Stimulated activated CD8-positive, alpha-beta memory T cell treated with anti-CD3 and anti-CD28 coated beads, Interleukin-12 subunit alpha, Interleukin-12 subunit beta, amount 100 ng/mL, for 1 hour (primary cell): ENCODE results near the gene PLA2G12A.

Source experiments
- DNase-seq: peaks from one replicate; pipeline ENCODE4 v3.0.0-alpha.2; 2020; ENCODE audit warnings: low read depth

PLA2G12A gene

DNA sequence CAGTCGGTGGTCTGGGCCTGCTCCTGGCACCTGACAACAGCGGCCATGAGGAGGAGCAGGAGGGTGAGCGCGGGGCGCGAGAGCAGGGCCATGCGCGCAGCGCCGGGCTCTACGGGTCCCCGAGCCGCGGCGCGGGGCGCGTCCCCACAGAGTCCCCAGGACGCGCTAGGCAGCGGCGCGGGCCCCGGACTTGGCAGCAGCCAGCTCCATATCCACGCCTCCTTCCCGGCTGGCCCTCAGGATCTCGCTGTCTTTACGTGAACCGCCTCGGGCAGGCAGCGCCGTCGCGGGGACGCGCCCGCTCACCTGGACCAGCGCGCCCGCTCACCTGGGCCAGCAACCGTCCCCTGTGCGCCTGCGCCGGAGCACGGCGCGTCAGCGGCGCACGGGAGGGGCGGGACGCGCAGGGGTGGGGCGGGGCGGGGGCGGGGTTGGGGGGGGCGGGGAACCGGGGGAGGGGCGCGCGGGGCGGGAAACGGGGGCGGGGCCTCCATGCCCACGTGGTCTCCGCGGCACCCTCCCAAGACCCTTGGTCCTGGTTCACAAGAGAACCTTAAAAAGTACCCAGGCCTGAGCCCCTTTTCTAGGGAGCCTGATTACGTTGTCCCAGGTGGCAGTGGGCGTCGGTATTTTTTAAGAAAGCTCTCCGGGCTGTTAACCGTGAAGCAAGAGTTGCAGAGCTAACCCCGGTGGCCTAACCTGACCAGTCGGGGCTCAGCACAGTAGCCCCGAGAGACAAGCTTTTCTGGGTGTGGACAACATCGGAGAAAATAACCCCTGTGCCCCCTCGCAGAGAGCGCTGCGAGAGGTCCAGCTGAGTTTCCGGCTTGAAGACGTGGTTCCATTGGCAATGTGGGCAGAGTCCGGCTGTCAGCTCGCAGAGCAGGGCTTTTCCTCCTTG lies at the start of gene PLA2G12A:
Gene PLA2G12A (minus strand): TSS at position 353 of the 901 bp plus-strand sequence. CDS start 261 bp downstream, at position 92.
- DNase-seq, result peak; percentile 57

DNA sequence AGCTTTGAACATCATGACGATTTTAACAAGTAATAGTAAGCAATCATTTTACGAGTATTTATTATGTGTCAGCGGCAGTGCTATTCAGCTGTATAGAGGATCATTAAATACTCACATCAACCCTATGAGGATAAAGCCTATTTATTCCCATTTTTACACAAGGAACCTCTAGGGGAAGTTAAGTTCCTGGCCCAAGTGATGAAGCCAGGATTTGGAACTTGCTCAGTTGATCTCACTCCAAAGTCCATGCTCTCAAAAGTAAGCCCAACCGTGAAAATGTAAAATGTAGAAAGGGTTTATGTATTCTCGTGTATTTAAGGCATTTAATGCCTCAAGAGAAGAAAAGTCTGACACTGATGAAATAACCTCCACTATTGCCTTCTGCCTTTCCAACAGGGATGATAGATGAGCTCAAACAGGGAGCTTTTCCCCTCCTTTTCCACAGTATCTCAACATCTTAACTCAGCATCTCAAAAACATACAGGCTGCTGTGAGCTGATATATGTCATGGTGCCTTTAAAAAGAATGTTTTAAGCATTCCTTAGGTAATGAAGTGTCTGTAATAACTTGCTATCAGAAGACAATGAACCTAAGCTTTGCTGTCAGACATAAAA lies 35.0 kb upstream of the PLA2G12A start:
- no peak for DNase-seq

DNA sequence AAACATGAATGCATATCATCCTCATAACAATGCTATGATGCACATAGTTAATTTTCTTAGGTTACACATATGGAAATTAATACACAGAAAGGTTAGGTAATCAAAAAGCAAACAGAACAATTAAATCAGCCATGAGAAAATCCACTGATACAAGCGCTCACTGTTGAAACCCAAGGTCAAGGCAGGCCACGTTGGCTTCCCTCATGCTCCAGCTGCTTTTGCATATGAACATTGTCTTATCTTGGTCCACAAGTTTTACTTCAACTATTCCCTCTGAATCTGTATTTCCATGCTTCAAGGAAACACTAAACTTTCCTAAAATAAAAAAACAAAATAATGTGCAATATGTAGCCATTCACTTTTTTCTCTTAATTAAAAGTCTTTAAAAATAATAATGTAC lies 34.5 kb upstream of the PLA2G12A start:
- DNase-seq, result no peak

DNA sequence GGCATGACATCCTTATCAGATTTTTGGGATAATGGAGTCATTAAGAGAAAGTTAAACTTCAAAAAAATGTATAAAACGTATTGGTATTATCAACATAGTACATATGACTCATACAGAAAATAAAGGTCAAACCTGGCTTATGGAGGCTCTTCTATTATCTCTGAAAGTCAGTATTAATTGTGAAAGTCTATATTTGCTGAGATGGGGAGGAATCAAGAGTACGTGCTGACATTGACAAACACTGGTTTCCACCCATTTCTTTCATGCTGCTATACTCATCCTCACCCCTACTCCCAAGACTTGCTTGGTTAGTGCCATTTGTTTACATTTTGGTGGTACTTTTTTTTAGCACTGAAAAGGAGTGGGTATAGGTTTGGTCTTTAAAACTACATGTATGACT lies 30.8 kb upstream of the PLA2G12A start:
- DNase-seq, result no peak

DNA sequence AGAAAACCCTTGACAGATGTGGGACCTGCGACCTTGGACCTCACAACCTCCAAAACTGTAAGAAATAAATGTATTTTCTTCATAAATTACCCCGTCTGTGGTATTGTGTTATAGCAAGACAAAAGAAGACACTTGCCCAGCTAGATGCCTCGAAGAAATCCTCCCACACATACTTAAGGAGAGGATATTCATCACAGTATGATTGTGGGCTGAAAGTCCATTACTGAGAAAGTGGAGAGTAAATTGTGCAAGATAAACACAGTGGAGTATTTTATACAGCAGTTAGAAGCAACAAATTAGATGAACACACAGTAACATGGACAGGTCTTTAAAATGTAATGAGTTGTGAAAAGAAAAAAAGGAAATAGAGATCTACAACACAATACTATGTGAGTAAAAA lies 25.8 kb upstream of the PLA2G12A start:
- DNase-seq, result no peak

DNA sequence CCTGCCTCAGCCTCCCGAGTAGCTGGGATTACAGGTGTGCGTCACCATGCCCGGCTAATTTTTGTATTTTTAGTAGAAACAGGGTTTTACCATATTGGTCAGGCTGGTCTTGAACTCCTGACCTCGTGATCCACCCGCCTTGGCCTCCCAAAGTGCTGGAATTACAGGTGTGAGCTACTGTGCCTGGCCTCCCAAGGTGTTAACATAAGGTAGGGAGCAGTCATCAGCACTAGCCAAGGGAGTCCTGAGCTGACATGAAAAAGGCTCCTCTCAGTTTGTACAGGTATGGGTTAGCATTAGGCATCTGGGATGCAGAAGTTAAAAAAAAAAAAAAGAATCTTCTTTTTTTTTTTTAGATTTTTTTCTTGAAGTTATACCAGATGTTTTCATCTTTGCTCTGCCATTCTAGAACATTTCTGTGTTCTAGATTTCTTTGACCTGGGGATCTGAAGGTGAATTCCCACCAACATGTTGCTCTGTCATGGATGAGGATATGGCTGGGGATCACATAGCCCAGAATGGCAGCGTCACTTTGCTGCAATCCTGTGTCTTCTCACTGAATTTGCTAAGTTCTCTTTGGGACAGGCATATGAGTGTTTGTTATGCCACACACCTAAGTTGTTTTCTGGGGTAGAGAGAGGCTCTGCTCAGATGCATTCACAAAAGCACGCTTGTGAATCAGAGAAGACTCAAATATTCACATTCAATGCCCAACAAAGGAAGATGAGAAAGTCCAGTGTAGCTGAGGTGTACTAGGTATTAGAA lies 24.4 kb upstream of the PLA2G12A start:
- DNase-seq, result no peak

DNA sequence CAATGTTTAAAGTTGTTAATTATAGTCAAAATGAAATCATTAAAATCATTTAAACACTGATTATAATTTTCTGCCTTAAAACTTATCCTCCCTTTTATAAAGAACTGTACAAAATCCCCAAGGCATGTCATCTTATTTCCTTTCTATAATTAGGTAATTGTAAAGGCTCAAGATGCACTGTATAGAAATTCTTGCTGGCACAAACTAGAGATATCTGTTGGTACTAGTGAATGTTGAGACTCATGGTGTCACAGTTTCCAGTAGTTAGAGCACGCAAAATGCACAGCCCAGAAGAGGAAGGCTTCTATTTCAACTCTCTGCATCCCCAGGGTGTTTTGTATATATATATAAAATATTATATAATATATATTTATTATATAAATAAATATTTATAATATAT lies 22.7 kb upstream of the PLA2G12A start:
- DNase-seq, result no peak

DNA sequence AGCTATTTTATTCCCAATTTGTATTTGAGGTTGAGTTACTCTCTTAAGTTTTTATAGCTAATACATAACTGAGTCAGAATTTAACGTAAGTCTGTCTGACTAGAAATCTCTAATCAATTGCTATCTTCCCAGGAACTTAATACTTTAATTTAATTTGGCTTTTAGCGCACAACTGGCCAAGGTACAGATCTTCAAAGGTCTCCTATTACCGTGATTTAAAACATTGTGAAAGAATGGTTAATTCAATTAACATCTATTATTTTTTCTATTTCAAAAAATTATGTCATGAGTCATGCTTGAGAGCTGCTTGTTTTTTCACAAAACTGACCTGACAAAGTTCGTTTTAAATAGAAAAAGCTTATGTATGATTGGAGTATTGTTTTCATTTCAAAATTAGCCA lies 22.0 kb upstream of the PLA2G12A start:
- DNase-seq, result no peak

DNA sequence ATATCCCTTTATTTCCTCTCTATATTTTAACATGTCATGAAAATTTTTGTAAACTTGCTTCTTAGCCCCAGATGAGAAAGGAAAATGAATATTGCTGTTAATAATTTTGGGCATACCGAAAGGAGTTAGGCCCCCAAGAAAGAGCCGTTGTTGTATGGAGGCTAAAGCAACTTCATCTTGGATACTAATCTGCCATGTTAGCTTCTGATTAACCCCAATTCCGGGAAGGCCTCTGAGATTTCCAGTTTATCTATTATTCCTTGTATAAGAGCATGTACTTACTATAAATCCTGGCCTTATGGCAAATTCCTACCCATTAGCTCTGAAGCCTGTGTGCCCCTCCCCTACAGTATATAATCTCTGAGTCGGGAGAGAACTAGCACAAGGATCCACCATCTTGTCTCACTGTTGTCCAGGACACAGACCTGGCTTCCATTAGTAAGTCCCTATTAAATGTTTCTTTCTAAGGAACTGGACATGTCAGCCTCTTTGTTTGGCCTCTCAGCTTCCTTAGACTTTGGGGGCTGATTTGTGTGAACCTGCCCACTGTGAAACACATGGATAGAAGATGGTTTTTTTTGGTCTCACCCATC lies 20.9 kb upstream of the PLA2G12A start:
- DNase-seq, result no peak

DNA sequence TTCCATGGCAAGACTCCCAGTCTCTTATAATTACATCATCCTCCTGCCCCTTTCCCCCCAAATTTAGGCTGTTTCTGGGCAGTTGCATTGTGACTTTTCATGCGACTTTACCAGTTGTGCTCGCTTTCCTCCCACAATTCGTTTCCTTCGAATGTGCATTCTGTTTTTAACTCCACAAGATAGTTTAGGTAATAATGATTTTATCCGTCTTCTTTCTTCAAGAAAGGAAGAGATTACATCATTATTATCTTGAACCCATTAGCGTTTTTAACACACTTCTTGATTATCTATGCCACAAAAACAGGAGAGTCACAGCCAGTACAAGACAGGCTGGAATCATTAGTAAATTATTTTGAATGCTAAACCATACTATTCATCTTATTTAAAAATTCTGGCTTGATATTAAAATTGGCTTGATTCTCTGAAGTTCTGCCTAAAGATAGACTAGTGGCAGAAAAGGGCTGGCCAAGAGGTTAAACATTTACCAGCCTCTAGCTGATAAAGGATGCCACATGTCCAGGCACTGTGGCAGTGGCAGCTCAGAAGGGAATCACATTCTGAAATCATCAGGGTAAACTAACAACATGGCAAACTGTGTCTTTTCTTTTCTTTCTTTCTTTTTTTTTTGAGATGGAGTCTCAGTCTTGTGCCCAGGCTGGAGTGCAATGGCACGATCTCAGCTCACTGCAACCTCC lies 19.7 kb upstream of the PLA2G12A start:
- DNase-seq, result no peak

DNA sequence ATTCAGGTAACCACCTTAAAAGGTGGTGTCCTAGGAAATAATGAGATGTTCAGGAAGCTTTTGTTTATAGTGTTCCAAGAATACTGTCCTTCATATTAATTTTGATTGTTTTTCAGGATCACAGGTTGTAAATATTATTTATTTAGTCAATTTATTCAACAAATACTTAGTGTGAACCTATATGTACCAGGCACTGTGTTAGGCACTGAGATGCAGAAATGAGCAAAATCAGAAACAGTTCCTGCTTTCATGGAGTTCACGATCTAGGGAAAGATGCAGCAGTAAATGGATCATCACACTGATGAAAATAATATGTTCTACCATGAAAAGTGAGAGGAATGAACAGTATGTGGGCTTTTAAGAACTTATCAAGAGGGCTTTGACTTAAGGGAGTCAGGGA lies 18.2 kb upstream of the PLA2G12A start:
- DNase-seq, result no peak

DNA sequence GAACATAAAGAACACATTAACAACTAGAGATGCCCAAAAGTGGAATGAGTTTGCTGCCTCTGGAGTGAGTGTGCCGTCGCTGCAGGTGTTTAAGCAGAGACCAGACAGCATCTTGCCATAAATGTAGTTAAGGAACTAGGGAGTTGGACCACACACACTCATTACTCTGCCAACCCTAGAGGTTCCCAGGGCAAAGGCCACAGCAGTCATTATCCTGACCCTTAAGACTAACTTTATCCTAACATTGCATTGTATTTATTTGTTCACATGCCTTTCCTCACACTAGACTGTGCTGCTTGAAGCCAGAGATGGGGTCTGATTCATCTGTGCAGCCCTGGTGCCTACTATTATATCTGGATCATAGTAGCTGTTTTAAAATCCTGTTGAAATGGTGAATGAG lies 16.9 kb upstream of the PLA2G12A start:
- DNase-seq, result no peak

DNA sequence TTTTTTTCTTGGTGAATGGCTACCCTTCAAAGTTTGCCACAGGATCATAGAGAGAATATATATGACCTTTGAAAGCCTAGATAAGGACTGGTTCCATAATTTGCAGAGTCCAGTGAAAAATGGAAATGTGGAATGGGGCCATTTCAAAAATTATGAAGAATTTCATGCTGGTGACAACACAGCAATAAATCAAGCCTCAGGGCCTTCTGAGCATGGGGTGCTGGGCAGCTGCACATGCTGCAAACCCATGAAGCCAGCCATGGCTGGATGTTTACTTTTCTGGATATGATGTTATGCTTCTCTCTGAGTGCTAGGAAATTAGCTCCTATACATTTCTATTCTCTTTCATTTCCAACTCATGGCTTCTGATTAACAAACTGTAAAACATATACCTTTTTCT lies 16.0 kb upstream of the PLA2G12A start:
- DNase-seq, result no peak

DNA sequence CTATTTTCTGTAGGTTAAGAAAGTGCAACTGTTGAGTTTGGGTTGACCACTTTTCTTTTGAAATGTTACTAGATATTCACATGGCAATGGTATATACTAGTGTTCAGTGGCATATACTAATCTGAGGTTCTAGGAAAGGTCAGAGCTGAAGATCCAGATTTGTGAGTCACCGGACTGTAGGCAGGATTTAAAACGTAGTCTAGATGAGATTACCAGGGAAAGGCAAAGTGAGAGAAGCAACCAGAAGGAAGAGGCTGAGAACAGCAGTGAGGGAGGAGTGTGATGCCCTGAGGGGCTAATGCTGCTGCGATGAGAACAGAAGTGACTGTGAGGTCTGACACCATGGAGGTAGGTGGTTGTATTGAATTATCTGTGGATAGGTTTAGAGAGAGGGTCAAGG lies 9.7 kb upstream of the PLA2G12A start:
- no peak for DNase-seq

DNA sequence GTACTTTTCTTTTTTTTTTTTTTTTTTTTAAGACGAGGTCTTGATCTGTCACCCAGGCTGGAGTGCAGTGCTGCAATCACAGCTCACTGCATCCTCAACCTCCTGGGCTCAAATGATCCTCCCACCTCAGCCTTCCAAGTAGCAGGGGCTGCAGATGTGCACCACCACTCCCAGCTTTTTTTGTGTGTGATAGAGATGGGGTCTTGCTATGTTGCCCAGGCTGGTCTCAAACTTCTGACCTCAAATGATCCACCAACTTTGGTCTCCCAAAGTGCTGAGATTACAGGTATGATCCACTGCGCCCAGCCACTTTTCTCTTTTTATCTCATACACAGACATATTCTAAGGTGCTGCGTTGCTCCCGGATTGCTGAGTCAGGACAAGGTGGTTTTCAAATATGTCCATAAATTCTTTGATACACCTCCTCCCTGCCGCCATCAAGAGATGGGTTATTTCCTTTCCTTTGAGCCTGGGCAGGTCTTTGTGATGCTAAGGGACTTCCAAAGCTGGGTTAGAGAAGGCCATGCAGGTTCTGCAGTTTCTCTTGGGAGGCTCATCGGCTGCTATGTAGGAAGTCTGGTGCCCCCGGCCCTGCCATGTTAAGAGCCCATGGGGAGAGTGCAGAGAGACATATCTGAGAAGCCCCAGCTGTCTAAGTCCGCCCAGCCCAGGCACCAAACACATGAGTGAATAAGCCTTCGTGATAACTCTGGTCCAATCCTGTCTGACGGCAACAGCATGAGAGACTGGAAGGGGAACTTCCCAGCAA lies 8.4 kb upstream of the PLA2G12A start:
- no peak for DNase-seq

DNA sequence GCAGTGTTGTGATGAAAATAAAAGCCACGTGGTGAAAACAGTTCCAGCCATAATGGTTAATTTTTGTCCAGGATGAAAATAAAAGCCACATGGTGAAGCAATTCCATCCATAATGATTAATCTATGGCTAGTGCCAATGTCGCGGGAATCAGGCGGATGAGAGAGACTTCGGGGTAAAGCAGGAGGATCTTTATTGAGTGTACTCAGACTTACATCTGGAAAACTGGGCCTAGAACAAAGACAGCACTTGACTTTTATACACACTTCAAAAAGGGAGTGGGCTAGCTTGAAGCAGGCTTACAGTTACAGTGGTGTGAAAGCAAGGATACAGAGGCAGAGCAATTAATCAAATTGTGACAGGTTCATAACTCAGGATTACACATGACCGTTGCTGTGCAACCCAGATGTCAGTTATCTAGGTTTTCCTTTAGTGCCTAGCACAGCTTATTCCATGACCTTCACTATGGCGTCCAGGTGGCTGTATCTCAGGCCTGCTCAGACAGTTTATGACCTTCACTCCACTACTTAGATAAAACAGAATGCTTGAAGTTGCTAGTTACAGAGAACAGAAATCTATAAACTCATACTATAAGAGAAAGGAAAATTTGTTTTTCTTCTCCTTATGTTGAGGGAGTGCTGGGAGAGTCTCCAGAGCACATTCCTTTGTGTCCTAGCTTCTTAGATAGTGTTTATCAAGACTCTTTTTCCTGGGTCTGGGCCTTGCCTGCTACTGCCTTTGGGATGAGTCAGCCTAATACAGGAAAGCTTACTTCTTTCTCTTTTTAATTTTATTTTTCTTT lies 5.9 kb upstream of the PLA2G12A start:
- no peak for DNase-seq

DNA sequence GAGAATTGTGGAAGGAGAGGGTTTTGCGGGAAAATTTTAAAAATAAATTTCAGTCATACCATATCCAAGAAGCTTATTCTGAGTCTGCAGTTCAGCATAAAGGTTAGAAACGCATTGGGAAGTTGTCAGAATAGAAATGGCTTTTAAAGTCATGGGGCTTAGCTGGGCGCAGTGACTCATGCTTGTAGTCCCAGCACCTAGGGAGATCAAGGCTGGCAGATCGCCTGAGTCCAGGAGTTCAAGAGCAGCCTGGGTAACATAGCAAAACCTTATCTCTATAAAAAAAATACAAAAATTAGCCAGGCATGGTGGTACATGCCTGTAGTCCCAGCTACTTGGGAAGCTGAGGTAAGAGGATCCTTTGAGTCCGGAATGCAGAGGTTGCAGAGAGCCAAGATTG lies 3.9 kb upstream of the PLA2G12A start:
- DNase-seq, result no peak

DNA sequence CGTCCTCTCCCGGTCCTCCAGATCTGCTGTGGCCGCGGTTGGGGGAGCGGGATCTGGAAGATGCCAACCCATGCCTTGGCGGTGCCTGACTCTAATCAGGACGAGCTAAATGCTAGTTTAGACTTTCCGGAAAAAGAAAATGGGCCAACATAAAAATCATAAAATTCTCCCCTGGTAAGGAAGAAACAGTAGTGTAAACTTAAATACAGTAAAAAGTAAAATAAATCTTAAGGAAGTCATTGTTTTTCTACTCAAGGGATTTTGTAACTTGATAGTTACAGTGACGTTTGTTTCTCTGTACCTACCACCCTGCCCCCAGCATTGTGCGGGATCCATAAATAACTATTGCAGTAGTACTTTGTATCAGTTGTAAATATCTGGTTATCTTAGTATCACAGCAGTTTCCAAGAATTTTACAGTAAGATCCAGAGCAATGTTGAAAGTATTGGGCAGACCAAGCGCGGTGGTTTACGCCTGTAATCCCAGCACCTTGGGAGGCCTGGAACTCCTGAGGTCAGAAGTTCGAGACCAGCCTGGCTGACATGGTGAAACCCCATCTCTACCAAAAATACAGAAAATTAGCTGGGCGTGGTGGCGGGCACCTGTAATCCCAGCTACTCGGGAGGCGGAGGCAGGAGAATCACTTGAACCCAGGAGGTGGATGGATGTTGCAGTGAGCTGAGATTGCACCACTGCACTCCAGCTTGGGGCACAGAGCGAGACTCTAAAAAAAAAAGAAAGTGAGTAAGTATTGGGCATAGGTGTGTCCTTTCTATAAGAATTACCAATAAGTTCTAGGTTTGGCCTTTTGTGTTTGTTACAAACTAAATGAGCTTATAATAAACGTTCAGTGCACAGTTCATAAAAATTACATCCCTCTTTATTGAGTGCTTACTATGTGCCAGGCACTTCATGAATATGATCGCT lies 1.0 kb upstream of the PLA2G12A start:
- no peak for DNase-seq

DNA sequence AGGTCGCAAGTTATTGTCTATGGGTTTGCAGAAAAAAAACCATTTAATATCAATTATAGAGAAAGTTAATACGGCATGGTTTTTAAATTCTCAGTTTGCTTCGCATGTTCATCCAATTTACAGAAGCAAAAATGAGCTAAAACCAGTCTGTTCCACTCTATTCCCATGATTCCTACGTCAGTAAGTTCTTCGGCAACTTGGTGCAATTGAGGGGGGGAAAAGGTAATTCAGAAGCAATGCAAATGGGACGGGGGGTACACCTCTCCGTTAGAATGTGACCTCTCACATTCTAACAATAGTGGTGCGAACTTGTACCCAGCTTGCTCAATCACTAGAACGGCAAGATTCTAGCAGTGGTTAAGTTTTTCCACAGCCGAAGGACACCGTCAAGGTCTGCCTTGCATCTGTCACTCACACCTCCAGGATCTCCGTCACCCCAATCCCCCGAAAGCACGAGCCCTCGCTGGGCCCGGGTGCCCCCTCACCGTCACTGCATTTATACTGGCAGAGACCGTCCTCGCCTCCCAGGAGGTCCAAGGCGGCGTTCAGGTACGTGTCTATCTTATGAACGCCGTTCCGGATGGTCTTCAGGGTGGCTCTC lies 653 bp downstream of the PLA2G12A start:
- DNase-seq, result no peak
